ENCODE measurements around the gene OLFM2. TPM values are rescaled to one million over a fixed set of nuclear protein-coding genes. Genes with fewer than 3 reads are reported as not detected.

Gene OLFM2
- total and polyA plus RNA-seq, 9 donors: 3.9 to 19.3 (median 13.0) TPM

DNA sequence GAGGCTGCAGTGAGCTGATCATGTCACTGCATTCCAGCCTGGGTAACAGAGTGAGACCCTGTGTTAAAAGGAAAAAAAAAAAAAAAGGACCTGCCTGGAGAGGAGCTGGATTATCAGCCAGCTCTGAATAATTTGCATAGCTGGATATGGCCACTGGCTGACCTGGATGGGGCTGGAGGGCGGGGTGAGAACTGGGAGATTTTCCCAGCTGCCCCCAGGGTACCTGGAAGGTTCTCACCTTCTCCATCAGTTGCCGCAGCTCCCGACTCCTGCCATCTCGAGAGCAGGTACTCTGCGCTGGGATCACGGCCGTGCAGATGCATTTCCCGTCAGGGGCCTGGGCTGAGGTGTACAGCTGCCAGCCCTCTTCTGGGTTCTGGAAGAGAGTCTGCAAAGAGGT lies 75.9 kb downstream of the OLFM2 start:
- Histone ChIP-seq H3K36me3 (no peaks in the 10 kb centered on the region), H3K9me3 (no peaks in the 10 kb centered on the region), H3K27me3 (no peaks in the 10 kb centered on the region), H3K4me3 (no peak overlapping the region), H3K27ac (no peak overlapping the region), H3K4me1 (ENCODE audit: insufficient read depth) (no peaks in the 10 kb centered on the region)
- WGBS, 3 donors: 85 to 91% (median 89%) methylated on average over 8 of the region's 8 CpGs
- TF ChIP-seq EP300 (IDR thresholded peaks at IDR 0.05) (no peak), POLR2A (IDR thresholded peaks at IDR 0.05) (no peak)
- TF ChIP-seq, protein P1, sequence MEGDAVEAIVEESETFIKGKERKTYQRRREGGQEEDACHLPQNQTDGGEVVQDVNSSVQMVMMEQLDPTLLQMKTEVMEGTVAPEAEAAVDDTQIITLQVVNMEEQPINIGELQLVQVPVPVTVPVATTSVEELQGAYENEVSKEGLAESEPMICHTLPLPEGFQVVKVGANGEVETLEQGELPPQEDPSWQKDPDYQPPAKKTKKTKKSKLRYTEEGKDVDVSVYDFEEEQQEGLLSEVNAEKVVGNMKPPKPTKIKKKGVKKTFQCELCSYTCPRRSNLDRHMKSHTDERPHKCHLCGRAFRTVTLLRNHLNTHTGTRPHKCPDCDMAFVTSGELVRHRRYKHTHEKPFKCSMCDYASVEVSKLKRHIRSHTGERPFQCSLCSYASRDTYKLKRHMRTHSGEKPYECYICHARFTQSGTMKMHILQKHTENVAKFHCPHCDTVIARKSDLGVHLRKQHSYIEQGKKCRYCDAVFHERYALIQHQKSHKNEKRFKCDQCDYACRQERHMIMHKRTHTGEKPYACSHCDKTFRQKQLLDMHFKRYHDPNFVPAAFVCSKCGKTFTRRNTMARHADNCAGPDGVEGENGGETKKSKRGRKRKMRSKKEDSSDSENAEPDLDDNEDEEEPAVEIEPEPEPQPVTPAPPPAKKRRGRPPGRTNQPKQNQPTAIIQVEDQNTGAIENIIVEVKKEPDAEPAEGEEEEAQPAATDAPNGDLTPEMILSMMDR (IDR thresholded peaks at IDR 0.05): no peak
- no peak for DNase-seq
- intact Hi-C loops (cut with DNase I): no loop called here

DNA sequence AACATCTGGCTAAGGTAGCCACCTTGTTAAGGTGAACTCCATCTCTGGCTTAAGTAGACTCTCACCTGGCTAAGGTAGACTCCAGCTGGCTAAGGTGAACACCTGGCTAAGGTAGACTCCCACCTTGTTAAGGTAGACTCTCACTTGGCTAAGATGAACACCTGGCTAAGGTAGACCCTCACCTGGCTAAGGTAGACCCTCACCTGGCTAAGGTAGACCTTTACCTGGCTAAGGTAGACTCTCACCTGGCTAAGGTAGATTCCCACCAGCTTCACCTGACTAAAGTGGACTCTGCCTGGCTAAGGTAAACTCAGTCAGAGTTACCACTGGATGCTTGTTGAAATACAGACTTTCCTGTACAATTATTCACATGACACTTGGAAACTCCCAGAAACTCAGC lies 77.5 kb downstream of the OLFM2 start:
- Histone ChIP-seq H3K9me3 (no peaks in the 10 kb centered on the region), H3K27me3 (no peaks in the 10 kb centered on the region), H3K27ac (no peak overlapping the region), H3K36me3 (no peaks in the 10 kb centered on the region), H3K4me3 (no peak overlapping the region), H3K4me1 (ENCODE audit: insufficient read depth) (no peaks in the 10 kb centered on the region)
- intact Hi-C loops (cut with DNase I): no loop called here
- TF ChIP-seq POLR2A (IDR thresholded peaks at IDR 0.05) (no peak), EP300 (IDR thresholded peaks at IDR 0.05) (no peak)
- TF ChIP-seq, protein P1 (IDR thresholded peaks at IDR 0.05): no peak
- no peak for DNase-seq

DNA sequence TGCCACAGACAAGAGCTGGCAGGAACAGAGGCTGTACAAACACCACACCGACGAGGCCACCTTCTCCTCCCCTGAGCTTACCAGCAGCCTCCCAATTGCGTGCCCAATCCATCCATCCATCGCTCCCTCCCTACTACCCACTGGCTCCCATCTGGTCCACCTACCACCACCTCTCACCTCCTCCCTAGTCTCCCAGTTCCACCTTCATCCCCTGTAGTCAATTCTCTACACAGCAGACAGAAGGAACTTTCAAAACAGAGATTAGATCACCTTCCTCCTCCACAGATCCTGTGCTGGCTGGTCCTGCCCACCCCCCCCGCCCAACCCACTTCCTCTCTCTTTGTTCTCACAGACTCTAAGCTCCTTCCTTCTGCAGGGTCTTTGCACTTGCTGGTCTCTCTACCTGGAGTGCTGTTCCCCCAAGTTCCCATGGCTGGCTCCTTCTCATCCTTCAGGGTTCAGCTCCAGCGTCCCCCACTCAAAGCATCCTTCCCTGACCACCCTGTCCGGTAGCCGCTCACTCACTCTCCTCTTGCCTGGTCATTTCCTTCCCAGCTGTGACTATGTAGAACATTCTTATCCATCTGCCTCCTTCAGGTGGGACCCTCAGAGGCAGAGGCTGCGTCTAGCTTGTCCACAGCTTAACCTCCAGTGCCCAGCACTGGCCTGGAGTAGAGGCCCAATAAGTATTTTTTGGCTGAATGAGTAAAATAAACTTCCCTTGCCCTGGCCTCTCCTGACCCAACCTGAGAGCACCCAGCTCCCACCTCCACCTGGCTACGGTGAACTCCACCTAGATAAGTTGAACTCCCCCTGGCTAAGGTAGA lies 78.2 kb downstream of the OLFM2 start:
- no peaks in the 10 kb centered on the region for H3K4me1 ChIP-seq (ENCODE audit: insufficient read depth)
- H3K36me3 ChIP-seq: no peaks in the 10 kb centered on the region
- DNase-seq: no peak
- H3K4me3 ChIP-seq: no peak overlapping the region
- no peaks in the 10 kb centered on the region for H3K27me3 ChIP-seq
- intact Hi-C loops (cut with DNase I): no loop called here
- WGBS, 3 donors: 89 to 90% (median 89%) methylated on average over 10 of the region's 10 CpGs
- no peaks in the 10 kb centered on the region for H3K9me3 ChIP-seq
- H3K27ac ChIP-seq: no peak overlapping the region
- no peak for TF ChIP-seq EP300 (IDR thresholded peaks at IDR 0.05)
- TF ChIP-seq POLR2A (IDR thresholded peaks at IDR 0.05): no peak
- TF ChIP-seq, protein P1 (IDR thresholded peaks at IDR 0.05): no peak

DNA sequence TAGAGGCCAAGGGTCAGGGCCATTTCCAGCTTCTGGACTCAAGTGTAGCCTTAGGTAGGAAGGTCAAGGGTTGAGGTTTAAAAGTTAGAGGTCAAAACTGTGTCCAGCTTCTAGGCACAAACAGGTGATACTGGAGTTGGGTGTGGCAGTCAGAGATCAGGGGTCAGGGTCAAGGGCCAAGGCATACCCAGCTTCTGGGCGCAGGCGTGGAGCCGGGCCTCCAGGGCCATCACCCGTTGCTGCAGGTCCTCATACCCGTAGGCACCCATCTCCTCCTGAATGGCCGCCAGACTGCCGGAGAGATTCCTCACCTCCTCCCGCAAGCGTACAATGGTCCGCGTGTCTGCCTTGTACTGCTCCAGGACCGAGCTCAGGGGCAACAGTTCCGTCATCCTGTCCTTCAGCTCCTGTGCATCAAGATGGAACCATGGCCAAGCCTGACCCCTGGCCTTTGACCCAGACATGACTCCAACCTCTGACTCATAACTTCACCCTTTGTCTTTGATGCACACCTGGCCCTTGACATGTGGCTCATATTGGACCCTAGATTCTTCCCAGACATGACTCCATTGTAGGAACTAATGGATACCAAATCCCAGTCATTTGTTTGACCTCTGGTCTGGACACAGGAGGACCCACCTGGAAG lies 79.1 kb downstream of the OLFM2 start:
- TF ChIP-seq EP300 (IDR thresholded peaks at IDR 0.05) (no peak), POLR2A (IDR thresholded peaks at IDR 0.05) (no peak)
- TF ChIP-seq, protein P1 (IDR thresholded peaks at IDR 0.05): no peak
- no peak overlapping the region for H3K27ac ChIP-seq
- no peaks in the 10 kb centered on the region for H3K9me3 ChIP-seq
- H3K36me3 ChIP-seq: no peaks in the 10 kb centered on the region
- no peak for DNase-seq
- H3K4me1 ChIP-seq (ENCODE audit: insufficient read depth): no peaks in the 10 kb centered on the region
- H3K27me3 ChIP-seq: no peaks in the 10 kb centered on the region
- 94 to 96% (median 95%) methylated on average over 13 of the region's 13 CpGs for WGBS, 3 donors
- no peak overlapping the region for H3K4me3 ChIP-seq
- intact Hi-C loops (cut with DNase I): no loop called here

Measured in ovary (tissue), 9 donors.